Middle frontal gyrus (tissue), 1 donor: ENCODE results near the gene ADGRG7.

Experiments
- DNase-seq: peaks from one replicate; pipeline ENCODE4 v3.0.0-alpha.2; 2015; ENCODE audit warnings: low spot score; ENCODE audit errors: extremely low spot score

ADGRG7 gene

GRCh38 chr3:100600181-100601042 is 9.0 kb upstream of the ADGRG7 start:
- DNase-seq, result no peak

- no peak for DNase-seq
Measured at GRCh38 chr3:100602506-100603444, 6.6 kb upstream of the ADGRG7 start.

- DNase-seq, result no peak
Measured at GRCh38 chr3:100603469-100603868, 5.9 kb upstream of the ADGRG7 start.

- no peak for DNase-seq
Measured at GRCh38 chr3:100605358-100605757, 4.0 kb upstream of the ADGRG7 start.

- no peak for DNase-seq
Measured at GRCh38 chr3:100606894-100607512, 2.4 kb upstream of the ADGRG7 start.

GRCh38 chr3:100609963-100610362 is 562 bp downstream of the ADGRG7 start:
- no peak for DNase-seq

- no peak for DNase-seq
Measured at GRCh38 chr3:100611221-100611620, 1.8 kb downstream of the ADGRG7 start.

GRCh38 chr3:100613721-100614390 is 4.5 kb downstream of the ADGRG7 start:
- DNase-seq, result no peak

GRCh38 chr3:100614941-100615340 is 5.5 kb downstream of the ADGRG7 start:
- no peak for DNase-seq

GRCh38 chr3:100615684-100616083 is 6.3 kb downstream of the ADGRG7 start:
- DNase-seq, result no peak

- DNase-seq, result no peak
Measured at GRCh38 chr3:100621251-100621650, 11.8 kb downstream of the ADGRG7 start.

GRCh38 chr3:100627491-100627890 is 18.1 kb downstream of the ADGRG7 start:
- DNase-seq, result no peak

- DNase-seq, result no peak
Measured at GRCh38 chr3:100629421-100630127, 20.2 kb downstream of the ADGRG7 start.

GRCh38 chr3:100630664-100631063 is 21.3 kb downstream of the ADGRG7 start:
- DNase-seq, result no peak

GRCh38 chr3:100631236-100631635 is 21.8 kb downstream of the ADGRG7 start:
- DNase-seq, result no peak

GRCh38 chr3:100634493-100635272 is 25.3 kb downstream of the ADGRG7 start:
- no peak for DNase-seq

- no peak for DNase-seq
Measured at GRCh38 chr3:100635273-100635701, 25.9 kb downstream of the ADGRG7 start.

- DNase-seq, result no peak
Measured at GRCh38 chr3:100637197-100637631, 27.8 kb downstream of the ADGRG7 start.

GRCh38 chr3:100640633-100641032 is 31.2 kb downstream of the ADGRG7 start:
- no peak for DNase-seq
